Activated T-cell treated with anti-CD3 and anti-CD28 coated beads, Interleukin-2, amount 50 U/mL, for 1 hour (primary cell): Measurements from ENCODE around the gene FNTB.
"Not testable (repeated sequence)": the region's sequence is repeated elsewhere in the genome, so short reads cannot be mapped to it uniquely, and the experiment has no call there.

Experiments
- DNase-seq: peaks from one replicate; pipeline ENCODE4 v3.0.0-alpha.2; 2020

Gene FNTB

DNA sequence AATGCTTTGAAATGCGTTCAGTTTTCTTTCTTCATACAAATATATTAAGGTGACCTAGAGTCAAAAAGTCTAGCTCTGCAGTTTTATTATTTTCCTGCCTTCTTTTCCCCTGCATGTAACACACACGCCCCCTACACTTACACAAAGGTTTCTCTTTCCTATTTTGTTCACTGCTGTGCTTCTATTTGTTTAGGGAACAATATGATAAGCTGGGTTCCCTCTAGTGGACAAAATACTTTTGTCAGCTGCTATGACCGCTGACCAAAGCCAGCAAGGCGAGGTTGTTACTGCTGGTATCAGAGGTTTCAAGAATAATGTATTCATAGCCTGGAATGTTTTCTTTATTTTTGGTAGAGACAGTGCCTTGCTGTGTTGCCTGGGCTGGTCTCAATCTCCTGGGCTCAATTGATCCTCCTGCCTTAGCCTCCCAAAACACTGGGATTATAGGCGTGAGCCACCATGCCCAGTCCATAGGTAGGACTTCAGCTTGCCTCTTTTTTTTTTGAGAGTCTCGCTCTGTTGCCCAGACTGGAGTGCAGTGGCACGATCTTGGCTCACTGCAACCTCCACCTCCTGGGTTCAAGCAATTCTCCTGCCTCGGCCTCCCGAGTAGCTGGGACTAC is 33.4 kb downstream of the FNTB start:
- DNase-seq = no peak

DNA sequence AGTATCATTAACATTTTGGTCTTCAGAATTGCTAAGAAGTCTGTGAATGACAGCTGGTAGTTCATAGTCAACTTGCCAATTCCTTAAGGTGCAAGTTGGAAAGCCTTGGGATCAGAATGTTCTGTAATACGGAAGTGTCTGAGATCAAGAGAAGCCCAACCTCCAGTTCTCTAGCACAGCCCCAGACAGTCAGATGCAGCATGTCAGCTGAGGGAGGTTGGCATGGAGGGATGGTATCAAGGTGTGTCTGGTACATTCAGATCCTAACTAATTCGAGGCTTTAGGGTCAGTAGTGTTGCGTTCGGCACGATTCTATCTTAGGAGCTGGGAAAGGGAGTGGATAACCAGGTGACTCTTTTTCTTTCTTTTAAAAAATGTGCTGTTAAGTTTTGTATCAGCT is 38.3 kb downstream of the FNTB start:
- no peak for DNase-seq

DNA sequence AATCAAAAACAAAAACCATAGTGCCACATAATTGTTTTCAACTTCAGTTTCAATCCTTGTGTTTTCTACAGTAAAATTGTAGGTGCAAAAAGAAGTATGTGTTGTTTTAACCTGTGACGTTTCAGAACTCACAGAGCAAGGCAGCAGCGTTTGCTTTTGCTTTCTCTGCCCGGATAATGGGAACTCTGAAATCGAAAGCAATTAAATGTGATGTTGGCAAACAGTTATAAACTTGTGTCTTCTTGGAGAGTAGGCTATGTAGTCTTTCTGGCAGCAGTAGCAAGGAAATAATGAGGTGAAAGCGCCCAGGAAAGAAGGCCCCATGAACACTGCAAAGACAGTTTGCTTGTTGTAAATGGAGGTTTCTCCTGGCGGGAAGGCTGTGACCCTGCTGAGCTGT is 39.1 kb downstream of the FNTB start:
- DNase-seq = no peak

DNA sequence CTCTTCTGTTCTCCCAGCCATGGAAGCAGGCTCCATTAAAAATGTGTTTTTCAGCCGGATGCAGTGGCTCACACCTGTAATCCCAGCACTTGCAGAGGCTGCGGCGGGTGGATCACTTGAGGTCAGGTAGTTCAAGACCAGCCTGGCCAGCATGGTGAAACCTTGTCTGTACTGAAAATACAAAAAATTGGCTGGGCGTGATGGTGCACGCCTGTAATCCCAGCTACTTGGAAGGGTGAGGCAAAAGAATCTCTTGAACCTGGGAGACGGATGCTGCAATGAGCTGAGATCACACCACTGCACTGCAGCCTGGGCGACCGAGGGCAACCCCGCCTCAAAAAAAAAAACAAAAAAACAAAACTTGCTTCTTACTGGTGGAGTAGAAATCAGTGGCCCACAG is 39.8 kb downstream of the FNTB start:
- DNase-seq = no peak

DNA sequence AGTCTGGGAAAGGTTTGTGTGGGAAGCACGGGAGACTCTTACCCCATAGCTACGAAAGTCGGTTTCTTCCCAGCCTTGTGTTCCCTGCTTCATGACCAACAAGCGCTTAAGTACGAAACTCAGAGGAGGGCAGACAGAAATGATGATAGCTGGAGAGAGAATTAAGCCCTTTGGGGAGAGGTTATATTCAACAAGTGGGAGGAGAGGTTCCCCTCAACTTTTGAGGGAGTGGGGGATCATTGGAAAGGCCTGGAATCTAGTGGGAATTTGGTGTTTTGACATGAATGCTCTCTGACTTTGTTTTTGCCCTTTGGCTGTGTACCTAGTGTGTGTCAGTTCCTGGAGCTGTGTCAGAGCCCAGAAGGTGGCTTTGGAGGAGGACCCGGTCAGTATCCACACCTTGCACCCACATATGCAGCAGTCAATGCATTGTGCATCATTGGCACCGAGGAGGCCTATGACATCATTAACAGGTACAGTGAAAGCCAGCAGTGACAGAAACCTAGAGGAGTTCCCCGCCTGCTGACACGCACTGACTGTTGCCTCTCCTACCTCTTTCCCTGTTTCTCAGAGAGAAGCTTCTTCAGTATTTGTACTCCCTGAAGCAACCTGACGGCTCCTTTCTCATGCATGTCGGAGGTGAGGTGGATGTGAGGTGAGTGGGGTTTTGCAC is 40.6 kb downstream of the FNTB start:
- no peak for DNase-seq

DNA sequence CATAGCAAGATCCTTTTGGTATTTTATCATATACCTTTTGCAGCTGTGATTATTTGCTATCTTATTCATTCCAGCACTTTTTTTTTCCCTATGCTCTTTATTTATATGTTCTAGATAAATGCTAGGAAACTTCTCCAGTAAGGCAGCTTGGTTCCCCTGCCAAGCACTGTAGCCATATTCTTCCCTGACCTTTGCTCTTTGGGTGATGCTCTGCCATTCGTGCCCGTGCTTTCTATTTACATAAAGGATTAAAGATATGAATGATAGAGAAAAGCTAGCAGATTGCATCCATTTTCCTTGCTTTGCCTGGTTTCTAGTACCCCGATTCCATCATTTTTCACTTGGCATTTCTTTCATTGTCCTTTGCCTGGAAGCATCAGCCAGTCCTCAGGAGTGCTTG is 42.2 kb downstream of the FNTB start:
- no peak for DNase-seq

DNA sequence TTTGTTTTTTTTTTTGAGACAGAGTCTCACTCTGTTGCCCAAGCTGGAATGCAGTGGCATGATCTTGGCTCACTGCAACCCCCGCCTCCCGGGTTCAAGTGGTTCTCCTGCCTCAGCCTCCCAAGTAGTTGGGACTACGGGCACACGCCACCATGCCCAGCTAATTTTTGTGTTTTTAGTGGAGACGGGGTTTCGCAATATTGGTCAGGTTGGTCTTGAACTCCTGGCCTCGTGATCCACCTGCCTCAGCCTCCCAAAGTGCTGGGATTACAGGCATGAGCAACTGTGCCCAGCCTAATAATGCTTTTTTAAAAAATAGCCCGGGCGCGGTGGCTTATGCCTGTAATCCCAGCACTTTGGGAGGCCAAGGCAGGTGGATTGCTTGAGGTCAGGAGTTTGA is 44.6 kb downstream of the FNTB start:
- DNase-seq = not testable (repeated sequence)

DNA sequence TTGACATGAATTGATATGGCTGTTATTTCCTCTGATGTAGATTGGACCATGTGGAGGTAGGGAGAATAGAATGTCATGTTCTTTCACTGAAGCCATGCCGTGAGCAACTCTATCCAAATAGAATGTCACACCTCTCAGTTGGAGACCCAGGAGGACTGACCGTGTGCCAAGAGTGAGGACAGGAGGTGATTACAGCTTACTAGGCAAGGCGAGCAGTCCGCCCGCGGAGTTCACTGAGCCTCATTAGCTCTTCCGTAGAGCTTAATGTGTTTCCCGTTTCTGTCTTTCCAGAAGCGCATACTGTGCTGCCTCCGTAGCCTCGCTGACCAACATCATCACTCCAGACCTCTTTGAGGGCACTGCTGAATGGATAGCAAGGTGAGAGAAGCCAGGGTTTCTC is 45.6 kb downstream of the FNTB start:
- DNase-seq = no peak

DNA sequence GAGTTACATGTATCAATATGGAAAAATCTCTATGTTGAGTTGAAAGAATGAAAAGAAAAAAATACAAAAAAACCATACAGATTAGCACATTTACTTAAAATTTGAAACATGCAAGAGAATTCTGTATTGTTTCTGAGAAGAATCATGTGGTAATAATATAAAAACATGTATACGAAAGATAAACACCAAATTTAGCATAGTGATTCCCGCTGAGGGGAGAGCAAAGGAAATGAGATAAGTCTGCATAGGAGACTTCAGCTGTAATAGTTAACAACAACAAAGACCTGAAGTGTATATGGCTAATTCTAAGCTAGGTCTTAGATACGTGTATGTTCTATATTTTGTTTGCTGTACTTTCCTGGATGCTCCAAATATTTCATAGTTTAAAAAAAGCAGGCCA is 46.5 kb downstream of the FNTB start:
- DNase-seq = no peak

DNA sequence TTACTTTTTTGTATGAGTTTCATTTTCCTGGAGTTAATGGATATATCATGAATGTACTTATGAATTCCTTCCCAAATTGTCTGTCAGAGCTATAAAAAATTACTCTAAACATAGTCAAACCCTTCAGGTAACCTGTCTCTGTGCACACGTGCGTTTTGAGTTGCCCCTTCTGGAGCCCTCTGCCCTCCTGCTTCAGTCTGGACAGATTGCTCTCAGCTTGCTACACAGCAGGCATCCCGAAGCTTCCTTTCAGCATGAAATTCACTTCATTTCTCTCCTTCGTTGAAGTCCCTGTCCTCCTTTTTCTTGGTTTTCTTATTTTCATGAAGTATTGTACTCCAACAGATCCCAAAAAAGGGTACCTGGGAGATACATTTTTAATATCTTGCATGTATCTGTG is 47.3 kb downstream of the FNTB start:
- no peak for DNase-seq

DNA sequence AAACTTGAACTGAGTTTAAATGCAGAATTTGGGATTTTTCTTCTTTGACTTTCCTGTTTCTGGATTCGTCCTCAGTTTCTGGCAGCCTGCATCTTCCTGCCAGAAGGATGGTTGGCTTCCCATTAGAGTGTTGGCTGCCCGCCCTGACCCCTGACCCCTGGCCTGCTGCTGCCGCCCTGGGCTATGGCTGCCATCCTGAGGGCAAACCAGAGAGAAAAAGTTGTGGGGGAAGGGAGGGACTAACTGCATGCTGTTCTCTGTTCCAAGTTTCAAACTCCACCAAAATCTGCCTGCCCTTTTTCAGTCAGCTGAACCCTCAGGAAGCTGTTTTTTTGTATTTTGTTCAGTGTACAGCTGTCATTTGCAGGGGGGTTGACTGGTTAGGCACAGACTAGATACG is 48.4 kb downstream of the FNTB start:
- DNase-seq = no peak

DNA sequence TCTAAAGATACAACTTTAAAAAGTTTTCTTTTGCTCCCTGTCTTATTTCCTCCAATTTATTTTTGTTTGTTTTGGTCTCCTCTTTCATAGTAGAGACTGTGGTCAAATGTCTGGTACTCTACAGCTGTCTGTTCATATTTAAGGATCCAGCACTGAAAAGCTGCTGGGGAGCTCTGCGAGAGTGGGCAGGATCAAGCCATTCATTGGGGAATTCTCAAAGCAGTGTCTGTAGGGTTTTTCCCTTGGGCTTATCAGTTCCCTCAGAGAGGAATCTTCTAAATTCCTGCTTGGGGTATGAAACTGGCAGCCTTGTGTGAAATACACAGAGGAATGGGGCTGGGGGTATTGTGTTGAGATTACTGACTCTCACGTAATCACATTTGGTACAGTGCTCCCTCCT is 52.3 kb downstream of the FNTB start:
- no peak for DNase-seq

DNA sequence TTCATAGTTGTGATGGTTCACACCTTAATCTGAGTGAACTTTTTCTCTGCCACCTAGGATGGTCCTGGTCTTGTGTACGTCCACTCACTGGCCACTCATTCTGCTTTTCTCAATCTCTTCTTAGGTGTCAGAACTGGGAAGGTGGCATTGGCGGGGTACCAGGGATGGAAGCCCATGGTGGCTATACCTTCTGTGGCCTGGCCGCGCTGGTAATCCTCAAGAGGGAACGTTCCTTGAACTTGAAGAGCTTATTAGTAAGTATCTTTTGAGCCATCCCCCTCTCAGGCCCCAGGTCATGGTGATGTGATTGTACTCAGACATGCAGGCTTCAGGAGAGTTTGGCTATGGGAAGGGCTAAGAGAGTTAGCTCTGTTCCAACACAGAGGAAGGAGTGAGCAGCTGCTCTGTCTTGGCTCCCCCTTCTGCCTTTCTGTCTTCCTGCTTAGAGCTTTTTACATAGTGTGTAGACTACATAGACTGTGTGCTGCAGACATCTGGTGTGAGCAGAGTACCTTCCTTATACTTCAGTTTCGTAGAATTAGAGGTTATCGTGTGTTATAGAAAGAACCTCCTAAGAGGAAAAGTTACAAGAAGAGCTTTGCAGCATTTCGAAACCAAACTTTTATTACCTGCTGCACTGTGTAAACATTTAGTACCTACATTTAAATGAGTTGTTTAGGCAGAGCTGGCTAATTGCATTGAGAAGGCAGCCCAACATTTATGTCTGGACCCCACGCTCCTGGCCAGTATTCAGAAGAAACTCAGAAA is 54.2 kb downstream of the FNTB start:
- no peak for DNase-seq

DNA sequence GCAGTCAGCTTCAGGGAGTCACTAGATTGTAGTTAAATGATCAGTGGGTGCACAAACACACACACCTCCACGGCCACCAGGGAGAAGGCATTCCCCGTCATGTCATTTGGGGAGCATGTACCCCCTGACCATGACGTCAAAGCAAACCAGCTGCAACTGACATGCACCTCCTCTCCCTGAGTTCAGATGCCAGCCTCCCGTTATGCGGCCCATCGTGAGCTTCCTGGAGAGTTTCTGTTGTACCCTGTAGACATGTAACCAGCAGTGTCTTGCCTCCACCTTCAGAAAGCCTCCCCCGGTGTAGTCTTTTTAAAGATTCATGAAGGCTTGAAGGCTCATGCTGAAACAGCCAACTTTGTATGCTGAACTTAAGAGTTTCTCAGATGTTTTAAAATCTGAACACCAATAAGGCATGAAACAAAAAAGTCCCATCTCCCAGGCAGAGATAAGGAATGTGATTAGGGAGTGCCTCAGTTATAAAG is 54.8 kb downstream of the FNTB start:
- no peak for DNase-seq

DNA sequence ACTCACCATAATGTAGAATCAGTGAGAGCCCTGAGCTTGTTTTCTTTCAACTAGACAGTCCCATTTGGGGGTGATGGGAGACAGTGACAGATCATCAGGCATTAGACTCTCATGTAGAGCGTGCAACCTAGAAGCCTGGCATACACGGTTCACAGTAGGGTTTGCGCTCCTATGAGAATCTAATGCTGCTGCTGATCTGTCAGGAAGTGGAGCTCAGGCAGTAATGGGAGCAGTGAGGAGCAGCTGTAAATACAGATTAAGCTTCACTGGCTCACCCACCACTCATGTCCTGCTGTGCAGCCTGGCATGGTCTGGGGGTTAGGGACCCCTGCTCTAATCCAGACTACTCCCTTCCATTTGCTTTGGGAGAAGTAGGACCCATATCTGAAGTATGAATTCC is 55.6 kb downstream of the FNTB start:
- DNase-seq = no peak

DNA sequence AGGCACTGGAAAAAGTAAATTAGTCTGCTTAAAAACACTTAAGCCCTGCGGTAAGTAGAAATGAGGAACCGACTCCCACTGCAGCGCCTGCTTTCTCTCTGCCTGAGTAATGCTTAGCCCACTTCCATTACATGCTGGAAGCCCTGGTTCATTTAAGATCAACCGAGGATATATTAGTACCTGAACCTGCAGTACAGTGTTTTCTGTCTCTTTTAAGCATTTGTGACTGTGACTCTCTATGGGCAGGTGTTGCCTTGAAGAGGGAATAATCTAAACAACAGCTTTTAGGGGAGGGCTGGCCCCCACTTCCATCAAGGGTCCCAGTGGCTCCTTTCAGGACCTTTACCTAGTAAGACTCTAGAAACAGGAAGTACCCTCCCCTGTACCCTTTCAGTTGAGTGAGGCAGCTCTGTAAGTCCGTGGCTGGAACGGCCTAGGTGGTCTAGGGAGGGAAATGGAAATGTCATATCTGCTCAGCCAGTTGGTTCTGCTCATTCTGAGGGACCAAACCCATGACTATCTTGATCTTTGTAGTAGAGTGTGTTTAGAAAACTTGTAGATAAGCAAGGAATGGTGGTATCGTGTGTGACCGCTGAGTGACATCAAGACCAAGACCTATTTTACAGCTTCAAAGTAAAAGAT is 56.2 kb downstream of the FNTB start:
- DNase-seq = no peak

DNA sequence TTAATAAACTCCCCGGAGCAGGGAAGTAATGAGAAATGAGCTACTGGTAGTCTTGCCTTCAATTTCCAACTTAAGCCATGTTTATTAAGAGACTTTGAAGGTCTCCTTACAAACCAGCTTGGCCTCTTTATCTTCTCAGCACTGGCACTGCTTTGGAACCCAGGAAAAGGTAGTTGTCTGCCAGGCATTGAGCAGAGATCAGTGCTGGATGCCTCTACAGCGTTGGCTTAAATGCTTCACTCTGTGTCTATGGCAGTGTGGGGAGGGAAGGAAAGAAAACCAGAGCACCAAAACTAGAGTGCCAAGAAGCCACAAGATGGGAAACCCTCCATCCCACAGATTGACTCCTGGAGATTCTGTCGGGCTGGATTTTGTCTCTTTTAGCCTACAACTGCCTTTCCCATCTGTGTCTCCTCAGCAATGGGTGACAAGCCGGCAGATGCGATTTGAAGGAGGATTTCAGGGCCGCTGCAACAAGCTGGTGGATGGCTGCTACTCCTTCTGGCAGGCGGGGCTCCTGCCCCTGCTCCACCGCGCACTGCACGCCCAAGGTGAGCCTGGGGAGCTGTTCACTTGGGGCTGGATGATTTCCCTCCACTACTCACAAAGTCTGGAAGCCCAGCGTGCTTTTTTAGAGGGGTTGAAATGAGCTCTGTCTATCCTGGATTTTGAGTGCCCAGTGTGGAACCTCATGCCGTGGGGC is 57.3 kb downstream of the FNTB start:
- no peak for DNase-seq

DNA sequence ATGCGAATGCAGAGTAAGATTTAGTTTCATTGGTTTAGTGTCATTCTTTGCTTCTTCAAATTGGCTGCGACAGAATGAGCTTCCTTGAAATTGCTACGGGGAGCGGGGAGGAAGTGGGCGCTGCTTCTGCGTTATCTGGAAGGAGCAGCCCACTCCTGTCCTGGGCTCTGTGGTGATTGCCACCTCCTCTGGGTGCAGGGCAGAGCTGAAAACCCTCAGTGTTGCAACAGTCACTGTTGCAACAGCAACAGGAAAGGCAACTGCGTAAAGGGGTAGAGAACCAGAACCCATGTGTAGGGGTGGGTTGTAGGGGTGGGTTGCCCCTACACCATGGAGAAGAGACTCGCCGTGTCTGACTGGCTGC is 57.9 kb downstream of the FNTB start:
- no peak for DNase-seq

DNA sequence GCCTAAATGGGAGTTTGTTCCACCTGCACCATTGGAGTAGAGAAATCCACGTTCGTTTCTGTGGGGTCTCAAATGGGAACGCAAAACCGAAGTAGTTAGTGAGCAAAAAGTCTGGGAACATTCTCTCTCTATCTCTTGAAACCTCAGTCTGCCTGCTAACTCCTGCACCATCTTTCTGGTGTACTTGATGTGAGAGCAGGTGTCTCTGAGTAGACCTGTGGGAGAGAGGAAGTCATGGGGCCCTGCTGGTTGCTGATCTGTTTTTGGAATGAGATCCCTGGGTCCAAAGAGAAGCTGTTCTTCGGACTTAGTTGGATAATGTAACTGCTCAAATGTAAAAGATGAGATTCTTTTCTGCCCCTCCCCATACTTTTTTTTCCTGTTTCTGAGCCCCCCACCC is 58.3 kb downstream of the FNTB start:
- no peak for DNase-seq

DNA sequence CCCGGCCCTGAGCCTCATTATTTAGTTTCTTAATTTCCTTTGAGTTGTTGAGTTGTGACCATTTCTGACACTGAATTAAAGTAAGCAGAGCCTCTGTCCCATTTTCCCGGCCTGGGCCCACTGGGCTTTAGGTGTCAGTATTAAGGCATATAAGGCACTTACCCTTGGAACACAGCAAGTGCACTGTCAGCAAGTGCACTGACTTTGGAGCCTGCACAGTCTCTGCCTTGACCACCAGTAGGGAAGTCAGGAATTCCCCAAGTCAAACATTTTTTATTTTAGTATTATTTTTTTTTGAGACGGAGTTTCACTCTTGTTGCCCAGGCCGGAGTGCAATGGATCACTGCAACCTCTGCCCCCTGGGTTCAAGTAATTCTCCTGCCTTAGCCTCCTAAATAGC is 59.0 kb downstream of the FNTB start:
- DNase-seq = no peak

DNA sequence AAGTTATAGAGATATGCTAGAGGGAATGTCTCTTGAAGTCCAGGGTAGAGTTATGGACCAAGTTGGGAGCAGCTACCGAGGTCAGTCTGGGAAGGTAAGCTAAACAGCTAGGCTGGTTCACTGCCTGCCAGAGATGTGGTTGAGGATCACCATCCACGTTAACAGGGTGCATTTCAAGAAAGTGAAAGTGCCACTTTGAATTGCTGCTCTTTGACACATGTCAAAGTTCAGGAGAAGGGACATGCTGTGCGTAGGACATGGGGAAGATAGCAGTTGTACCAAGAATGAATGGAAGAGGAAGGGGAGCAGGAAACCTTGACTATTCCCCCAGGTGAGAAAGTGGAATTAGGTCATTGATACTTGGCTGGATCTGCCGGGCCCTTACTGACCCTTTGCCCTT is 66.1 kb downstream of the FNTB start:
- no peak for DNase-seq

DNA sequence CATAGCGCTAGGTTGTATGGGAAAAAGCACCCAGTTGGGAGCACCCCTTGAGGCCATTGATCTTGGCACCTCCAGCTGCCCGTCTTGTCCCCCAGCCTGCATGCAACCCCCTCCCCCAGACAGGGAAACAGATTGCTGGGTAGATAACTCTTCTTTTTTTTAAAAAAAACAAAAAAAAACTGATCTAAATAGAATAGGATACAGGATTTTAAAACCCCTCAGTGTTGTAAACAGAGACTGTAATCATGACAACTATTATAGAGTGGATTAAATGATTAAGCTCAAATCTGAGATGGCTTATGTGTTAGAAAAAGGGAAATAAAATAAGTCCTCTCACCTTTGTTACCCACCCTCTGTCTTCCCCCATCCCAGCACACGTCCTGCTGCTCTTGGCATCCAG is 66.8 kb downstream of the FNTB start:
- no peak for DNase-seq

DNA sequence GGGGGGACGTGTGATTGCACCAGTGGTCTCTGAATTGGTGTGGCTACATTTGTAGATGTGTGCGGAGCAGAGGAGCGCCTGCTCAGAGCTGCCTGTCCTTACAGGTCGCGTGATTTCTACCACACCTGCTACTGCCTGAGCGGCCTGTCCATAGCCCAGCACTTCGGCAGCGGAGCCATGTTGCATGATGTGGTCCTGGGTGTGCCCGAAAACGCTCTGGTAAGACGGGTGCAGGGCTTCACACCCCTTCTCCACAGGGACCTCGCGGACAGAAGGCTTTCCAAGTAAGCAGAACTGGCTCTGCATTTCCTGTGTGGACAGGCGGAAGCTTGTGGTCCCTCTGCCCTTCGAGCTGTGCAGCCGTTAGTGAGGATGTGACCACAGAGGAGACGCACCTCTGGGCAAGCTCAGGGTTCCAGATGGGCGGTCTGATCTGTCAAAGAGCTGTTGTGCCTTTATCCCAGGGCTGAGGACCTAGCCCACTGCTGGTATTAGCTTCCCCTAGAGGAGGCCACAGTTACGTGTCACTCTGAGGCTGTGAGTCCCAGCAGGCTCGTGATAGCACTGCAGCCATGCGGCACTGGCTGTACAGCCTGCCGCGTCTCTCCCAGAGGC is 67.9 kb downstream of the FNTB start:
- DNase-seq = no peak
